ENCODE results near the gene NPR3.

GRCh38 chr5:32714836-32715235 lies 3.7 kb downstream of the NPR3 start:
- no peak for TF ChIP-seq EZH2phosphoT487 (IDR thresholded peaks at IDR 0.05; ENCODE audit: insufficient read depth, low read depth)
- no peak for TF ChIP-seq EZH2 (IDR thresholded peaks at IDR 0.05; ENCODE audit: insufficient read depth, poor library complexity, severe bottlenecking)

All from GM23248 (cell line).